Fibroblast of lung (primary cell): ENCODE results near the gene ZSCAN1.

Experiments used
- EZH2 ChIP-seq: IDR thresholded peaks from 2 replicates; pipeline ENCODE4 v1.5.1; 2012; ENCODE audit warnings: low read length, control low read depth, mild to moderate bottlenecking; ENCODE audit errors: missing control alignments
- TF ChIP-seq, protein P1 (sequence below), 2 donors: IDR thresholded peaks in 1 of 2; conservative IDR thresholded peaks in 1 of 2; 1 replicate in 1 of 2; 2 replicates in 1 of 2; pipeline ENCODE4 v1.5.1; 2011 to 2012; ENCODE audit warnings: low read length in 2 of 2, control low read depth in 1 of 2, inconsistent platforms in 1 of 2, low read depth in 1 of 2, mild to moderate bottlenecking in 1 of 2

DNA sequence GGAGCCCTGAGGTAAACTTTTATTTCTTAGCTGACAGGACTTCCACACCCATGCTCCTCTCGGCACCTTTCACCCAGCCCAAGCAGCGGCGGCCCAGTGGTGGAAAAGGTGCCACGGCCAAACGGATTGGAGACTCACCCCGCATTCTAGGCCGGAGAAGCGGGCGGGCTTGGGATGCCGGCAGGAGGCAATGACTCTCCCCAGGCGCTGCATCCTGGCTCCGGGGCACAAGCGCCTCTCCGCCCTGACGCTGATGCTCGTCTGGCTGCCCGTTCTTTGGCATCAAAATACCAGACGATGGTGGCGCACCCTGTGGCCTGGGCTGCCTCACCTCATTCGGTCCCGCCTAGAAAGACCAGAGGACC, 24.5 kb upstream of the ZSCAN1 start:
- TF ChIP-seq, protein P1, sequence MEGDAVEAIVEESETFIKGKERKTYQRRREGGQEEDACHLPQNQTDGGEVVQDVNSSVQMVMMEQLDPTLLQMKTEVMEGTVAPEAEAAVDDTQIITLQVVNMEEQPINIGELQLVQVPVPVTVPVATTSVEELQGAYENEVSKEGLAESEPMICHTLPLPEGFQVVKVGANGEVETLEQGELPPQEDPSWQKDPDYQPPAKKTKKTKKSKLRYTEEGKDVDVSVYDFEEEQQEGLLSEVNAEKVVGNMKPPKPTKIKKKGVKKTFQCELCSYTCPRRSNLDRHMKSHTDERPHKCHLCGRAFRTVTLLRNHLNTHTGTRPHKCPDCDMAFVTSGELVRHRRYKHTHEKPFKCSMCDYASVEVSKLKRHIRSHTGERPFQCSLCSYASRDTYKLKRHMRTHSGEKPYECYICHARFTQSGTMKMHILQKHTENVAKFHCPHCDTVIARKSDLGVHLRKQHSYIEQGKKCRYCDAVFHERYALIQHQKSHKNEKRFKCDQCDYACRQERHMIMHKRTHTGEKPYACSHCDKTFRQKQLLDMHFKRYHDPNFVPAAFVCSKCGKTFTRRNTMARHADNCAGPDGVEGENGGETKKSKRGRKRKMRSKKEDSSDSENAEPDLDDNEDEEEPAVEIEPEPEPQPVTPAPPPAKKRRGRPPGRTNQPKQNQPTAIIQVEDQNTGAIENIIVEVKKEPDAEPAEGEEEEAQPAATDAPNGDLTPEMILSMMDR (conservative IDR thresholded peaks at IDR 0.05 in 1 of 2, IDR thresholded peaks at IDR 0.05 in 1 of 2; ENCODE audit: low read depth in 1 of 2, low read length in 2 of 2), result no peak
- no peak for TF ChIP-seq EZH2
